ENCODE data around the gene RIMS4. TPM values are rescaled to one million over a fixed set of nuclear protein-coding genes. Genes with fewer than 3 reads are reported as not detected.
A peak's percentile ranks its signal among the peaks of the same experiment; 100 is the strongest.

The RIMS4 gene
- total RNA-seq, 1 donor from 2014 or later: 3.2 TPM

DNA sequence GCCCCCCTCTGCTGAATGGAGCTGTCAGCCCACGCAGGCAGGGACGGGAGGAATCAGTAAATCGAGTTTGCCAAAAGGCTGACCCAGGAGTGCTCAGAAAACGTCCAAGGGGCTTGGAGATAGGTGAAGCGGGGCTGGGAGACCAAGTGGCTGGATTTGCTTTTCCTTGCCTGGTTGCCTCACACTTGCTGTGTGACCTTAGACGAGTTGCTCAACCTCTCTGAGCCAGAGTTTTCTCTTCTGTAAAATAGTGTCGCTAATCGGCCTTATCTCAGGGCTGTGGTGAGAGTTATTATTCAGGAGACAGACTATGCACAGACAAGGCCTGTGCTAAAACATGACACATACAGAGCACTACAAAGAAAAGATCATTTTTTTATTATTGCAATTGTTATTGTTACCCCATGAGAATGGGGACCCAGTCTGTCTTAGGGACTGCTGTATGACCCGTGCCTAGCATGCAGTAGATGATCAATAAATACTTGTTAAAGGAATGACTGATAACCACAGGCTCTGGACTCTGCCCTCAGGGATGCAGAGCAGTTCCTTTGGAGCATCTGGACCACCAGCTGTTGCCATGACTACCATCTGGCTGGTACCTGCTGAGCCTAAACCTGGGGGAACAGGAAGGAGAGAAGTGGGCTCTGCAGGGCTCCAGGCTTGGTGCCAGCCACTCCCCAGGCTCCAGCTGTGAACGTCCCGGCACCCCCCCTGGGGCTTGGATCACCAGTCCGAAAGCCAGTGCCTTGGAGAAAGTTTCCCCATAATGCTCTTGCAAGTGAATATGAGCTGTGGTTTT lies 63.8 kb downstream of the RIMS4 start:
- H3K4me1 ChIP-seq: peaks cover 20% of the 10 kb centered on the region
- peak; percentile 7 for ATAC-seq
- peak overlapping the region; percentile 60 for H3K4me3 ChIP-seq
- TF ChIP-seq, protein P1, sequence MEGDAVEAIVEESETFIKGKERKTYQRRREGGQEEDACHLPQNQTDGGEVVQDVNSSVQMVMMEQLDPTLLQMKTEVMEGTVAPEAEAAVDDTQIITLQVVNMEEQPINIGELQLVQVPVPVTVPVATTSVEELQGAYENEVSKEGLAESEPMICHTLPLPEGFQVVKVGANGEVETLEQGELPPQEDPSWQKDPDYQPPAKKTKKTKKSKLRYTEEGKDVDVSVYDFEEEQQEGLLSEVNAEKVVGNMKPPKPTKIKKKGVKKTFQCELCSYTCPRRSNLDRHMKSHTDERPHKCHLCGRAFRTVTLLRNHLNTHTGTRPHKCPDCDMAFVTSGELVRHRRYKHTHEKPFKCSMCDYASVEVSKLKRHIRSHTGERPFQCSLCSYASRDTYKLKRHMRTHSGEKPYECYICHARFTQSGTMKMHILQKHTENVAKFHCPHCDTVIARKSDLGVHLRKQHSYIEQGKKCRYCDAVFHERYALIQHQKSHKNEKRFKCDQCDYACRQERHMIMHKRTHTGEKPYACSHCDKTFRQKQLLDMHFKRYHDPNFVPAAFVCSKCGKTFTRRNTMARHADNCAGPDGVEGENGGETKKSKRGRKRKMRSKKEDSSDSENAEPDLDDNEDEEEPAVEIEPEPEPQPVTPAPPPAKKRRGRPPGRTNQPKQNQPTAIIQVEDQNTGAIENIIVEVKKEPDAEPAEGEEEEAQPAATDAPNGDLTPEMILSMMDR (IDR thresholded peaks at IDR 0.05): no peak
- H3K27ac ChIP-seq: no peak overlapping the region
- intact Hi-C loops (cut with DNase I): loop anchor here (5.0 kb wide), 1 partner anchor 121 kb away; no protein-coding TSS in a partner anchor
- H3K27me3 ChIP-seq: peaks cover 18% of the 10 kb centered on the region
- H3K36me3 ChIP-seq: no peaks in the 10 kb centered on the region
- no peak for DNase-seq
- no peaks in the 10 kb centered on the region for H3K9me3 ChIP-seq

DNA sequence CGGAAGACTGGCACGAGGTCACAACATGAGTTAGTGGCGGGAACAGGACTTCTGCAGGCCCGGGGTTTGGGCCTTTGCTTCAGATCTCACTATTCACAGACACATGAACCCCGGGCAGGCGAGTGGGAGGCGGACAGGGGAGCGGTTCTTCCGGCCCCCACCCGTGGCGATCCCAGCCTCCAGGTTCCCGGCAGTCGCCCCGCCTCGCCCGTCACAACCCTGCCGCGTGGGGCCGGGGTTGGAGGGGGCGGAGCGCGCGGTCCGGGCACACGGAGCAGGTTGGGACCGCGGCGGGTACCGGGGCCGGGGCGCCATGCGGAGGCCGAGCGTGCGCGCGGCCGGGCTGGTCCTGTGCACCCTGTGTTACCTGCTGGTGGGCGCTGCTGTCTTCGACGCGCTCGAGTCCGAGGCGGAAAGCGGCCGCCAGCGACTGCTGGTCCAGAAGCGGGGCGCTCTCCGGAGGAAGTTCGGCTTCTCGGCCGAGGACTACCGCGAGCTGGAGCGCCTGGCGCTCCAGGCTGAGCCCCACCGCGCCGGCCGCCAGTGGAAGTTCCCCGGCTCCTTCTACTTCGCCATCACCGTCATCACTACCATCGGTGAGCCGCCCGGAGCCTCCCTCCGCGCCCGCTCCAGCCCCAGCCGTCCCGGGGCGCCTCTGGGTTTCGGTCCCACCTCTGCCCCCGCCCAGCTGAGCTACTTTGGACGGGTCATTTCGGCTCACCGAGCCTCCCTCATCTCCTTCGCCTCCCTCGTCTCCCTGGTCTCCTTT lies 64.6 kb downstream of the RIMS4 start, which contains the start of gene KCNK15:
KCNK15 (plus strand) TSS at position 268 of the 769 bp plus-strand sequence; CDS start at position 314, 46 bp downstream.
- Histone ChIP-seq H3K4me3 (peak within 1 kb of the TSS; percentile 60), H3K36me3 (no peaks in the 10 kb centered on the region), H3K4me1 (peaks cover 20% of the 10 kb centered on the region), H3K9me3 (no peaks in the 10 kb centered on the region), H3K27ac (no peak within 1 kb of the TSS), H3K27me3 (peaks cover 18% of the 10 kb centered on the region)
- peak; percentile 74 for DNase-seq
- ATAC-seq: peak; percentile 51
- TF ChIP-seq, protein P1 (IDR thresholded peaks at IDR 0.05): no peak
- intact Hi-C loops (cut with DNase I): loop anchor here (5.0 kb wide), 1 partner anchor 122 kb away; no protein-coding TSS in a partner anchor

DNA sequence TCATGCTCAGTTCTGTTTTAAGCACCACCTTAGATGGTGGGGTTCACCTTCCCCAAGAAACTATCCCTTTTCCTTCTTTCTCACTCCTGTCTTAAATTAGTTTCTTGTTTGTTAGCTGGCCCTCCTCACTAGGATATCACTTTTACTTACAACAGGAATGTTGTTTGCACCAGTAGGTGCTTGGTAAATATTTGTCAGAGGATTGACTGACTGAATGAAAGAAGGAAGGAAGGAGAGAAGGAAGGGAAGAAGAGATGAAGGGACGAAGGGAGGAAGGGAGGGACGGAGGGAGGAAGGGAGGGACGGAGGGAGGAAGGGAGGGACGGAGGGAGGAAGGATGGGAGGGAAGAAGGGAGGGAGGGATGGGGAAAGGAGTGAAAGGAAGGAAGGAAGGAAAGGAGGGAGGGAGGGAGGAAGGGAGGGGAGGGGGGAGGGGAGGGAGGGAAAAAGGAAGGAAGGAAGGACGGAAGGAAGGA lies 65.2 kb downstream of the RIMS4 start:
- DNase-seq (no peak), ATAC-seq (no peak)
- TF ChIP-seq, protein P1 (IDR thresholded peaks at IDR 0.05): no peak
- H3K27ac ChIP-seq: no peak overlapping the region
- H3K4me1 ChIP-seq: peaks cover 20% of the 10 kb centered on the region
- no peaks in the 10 kb centered on the region for H3K36me3 ChIP-seq
- peaks cover 18% of the 10 kb centered on the region for H3K27me3 ChIP-seq
- peak overlapping the region; percentile 60 for H3K4me3 ChIP-seq
- no peaks in the 10 kb centered on the region for H3K9me3 ChIP-seq
- intact Hi-C loops (cut with DNase I): loop anchor here (5.0 kb wide), 1 partner anchor 122 kb away; no protein-coding TSS in a partner anchor

DNA sequence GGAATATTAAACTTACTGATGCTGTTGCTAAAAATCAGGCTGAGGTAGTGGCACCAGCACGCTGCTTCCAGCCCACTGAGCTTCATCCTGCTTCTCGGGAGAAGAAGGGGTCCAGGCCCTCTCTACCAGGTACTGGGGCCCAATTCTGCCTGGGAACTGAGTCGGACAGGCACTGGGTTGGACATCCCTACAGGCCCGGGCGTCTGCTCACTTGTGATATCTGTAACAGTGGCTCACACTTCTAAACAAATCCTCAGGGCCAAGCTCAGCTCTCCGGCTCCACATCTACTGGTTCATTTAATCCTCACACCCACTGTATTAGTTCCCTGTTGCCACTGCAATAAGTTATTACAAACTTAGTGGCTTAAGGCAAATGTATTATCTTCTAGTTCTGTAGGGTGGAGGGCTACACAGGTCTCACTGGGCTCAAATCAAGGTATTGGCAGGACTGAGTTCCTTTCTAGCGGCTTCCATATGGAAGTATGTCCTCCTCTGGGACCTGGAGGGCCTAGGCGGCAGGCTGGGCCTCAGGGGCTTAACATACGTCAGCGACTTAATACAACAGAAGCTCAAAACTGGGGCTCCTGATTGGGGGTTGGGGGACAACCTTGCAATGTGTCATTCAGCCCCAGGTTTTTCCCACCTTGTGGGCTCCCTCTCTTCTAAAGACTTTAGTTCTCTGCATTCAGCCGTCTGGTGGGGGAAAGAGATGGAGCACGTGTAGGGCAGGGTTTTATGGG lies 66.3 kb downstream of the RIMS4 start:
- TF ChIP-seq, protein P1 (IDR thresholded peaks at IDR 0.05): no peak
- ATAC-seq (no peak), DNase-seq (no peak)
- Histone ChIP-seq H3K27me3 (peaks cover 9% of the 10 kb centered on the region), H3K4me3 (no peak overlapping the region), H3K27ac (no peak overlapping the region), H3K36me3 (no peaks in the 10 kb centered on the region), H3K4me1 (peaks cover 20% of the 10 kb centered on the region), H3K9me3 (no peaks in the 10 kb centered on the region)
- intact Hi-C loops (cut with DNase I): no loop called here

DNA sequence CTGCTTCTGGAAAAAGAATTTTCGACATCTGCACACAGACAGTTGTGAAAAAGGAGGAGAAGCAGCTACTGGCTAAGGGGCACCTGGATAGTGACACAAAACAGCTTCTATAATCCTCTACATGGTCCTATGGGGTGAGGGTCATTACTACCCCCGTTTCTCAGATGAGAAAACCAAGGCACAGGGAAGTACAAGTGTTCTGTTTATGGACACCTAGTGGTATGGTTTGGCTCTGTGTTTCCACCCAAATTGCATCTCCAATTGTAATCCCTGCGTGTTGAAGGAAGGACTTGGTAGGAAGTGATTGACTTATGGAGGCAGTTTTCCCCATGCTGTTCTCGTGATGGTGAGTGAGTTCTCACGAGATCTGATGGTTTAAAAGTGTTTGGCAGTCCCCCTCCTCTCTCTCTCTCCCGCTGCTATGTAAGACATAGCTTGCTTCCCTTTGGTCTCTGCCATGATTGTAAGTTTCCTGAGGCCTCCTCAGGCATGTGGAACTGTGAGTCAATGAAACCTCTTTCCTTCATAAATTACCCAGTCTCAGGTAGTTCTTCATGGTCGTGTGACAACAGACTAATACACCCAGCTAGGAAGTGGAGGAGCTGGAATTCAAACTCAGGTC lies 67.2 kb downstream of the RIMS4 start:
- ATAC-seq: no peak
- H3K27me3 ChIP-seq: peaks cover 9% of the 10 kb centered on the region
- H3K27ac ChIP-seq: no peak overlapping the region
- no peak for DNase-seq
- no peaks in the 10 kb centered on the region for H3K36me3 ChIP-seq
- H3K9me3 ChIP-seq: no peaks in the 10 kb centered on the region
- TF ChIP-seq, protein P1 (IDR thresholded peaks at IDR 0.05): no peak
- intact Hi-C loops (cut with DNase I): no loop called here
- no peak overlapping the region for H3K4me3 ChIP-seq
- peaks cover 20% of the 10 kb centered on the region for H3K4me1 ChIP-seq
